Skin epidermis (tissue), 12 donors: Measurements from ENCODE around the gene ACTR10.
A peak's percentile ranks its signal among the peaks of the same experiment; 100 is the strongest.

Experiments used
- H3K27ac ChIP-seq, 21 experiments: fragments of 200-600 bp; sonication (generic) in 11 of 21; one replicate each; pipeline ENCODE4 v1.5.0; 2020; ENCODE audit warnings: mild to moderate bottlenecking in 3 of 21, inconsistent platforms in 2 of 21, moderate library complexity in 2 of 21
- H3K4me3 ChIP-seq, 7 experiments: fragments of 200-600 bp; sonication (generic) in 2 of 7; one replicate each; pipeline ENCODE4 v1.5.0; 2020; ENCODE audit warnings: inconsistent platforms in 2 of 7, mild to moderate bottlenecking in 2 of 7, moderate library complexity in 1 of 7

ACTR10 gene

DNA sequence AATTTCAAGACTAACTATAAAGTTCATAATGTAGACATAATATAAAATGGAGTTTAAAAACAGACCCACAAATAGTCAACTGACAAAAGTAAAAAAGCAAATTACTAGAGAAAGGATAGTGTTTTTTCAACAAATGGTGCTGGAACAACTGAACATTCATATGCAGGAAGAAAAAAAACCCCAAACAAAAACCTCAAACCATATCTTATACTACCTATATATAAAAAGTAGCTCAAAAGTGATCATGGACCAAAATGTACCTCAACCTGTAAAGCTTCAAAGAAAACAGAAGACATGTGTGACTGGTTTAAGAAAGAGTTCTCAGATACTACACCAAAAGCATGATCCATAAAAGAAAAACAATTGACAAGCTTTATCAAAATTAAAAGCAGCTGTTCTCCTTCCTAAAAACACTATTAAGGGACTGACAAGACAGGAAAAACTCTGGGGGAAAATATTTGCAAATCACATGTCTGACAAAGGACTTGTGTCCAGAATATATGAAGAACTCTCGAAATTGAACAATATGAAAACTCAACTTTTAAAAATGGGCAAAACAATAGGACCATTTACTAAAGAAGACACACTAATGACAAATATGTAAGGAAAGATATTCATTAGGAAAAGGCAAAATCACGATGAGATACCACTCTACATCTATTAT, 75.7 kb downstream of the ACTR10 start:
- Histone ChIP-seq H3K27ac (peak overlapping the region in 6 of 21 experiments; percentile 1 to 50 (median 26)), H3K4me3 (no peak overlapping the region)

DNA sequence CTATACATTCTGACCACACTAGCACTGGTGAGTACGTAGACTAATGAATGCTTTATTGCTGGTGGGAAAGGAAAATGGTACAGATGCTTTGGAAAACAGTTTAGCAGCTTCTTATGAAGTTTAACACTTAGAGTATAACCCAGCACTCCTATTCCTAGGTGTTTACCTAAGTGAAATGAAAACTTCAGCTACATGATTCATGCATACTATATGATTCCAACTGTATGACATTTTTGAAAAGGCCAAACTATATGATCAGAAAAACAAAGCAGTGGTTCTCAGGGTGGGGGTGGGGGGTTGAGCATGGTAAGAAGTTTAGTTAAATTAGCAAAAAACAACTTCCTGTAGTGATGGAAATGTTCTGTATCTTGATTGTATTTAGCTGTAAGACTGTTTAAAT, 76.3 kb downstream of the ACTR10 start:
- no peak overlapping the region for H3K4me3 ChIP-seq
- H3K27ac ChIP-seq: peak overlapping the region in 3 of 21 experiments; percentile 1 to 25 (median 6)

GRCh38 chr14:58278177-58278576, 78.2 kb downstream of the ACTR10 start:
- Histone ChIP-seq H3K27ac (peak overlapping the region in 1 of 21 experiments; percentile 27), H3K4me3 (no peak overlapping the region)

DNA sequence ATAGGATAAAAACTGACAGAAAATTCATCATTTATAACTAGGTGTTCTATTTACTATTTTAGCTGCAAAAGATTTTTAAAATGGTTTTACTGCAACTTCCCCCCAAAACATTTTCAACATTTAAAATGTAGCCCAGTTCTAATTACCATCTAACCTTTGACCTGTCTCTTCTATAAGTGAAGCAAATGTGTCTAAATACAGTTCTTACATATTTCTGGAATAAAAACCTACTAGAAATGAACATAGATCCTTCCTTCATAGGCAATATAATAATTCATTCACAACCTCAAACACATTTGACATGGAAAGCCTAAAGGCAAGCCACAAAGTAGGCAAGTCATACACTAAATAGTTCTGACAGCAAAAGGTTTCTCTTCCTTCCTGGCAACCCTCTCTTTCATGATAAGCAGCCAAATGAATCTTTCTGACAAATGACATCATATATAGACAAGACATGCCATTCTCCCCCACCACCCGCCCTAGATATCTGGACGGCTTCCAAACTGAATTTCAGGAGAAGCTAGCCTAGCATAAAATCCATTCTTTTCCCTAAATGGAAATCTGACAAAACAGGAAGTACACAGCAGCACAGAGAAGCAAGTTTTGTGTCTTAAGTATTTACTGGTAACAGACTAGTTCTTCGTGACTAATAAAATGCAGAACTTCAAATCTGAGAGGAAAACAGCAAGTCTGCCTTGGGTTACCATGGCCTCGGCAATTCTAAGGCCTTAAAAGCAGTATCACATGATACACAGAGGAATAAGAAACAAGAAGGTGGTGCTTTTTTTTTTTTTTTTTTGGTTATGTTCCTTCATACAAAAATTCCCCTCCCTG, 81.2 kb downstream of the ACTR10 start:
- Histone ChIP-seq H3K27ac (peak overlapping the region in 20 of 21 experiments; percentile 17 to 86 (median 66)), H3K4me3 (no peak overlapping the region)

DNA sequence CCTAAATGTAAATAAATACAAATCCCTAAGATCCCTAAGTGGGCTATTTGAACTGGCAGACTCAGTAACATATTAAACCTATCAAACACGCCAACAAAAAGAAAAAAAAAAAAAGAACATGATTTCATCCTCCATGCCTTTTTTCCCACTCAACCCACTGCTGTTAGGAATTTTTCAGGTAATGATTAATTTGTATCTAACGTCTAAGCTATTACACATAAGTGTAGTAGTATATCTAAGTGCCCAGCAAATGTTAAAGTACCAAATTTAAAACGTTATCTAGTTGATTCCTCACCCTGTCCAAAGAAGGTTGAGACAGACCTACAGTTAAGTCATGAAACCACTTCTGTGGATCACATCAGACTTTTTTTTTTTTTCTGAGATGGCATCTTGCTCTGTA, 82.0 kb downstream of the ACTR10 start:
- Histone ChIP-seq H3K27ac (peak overlapping the region in 19 of 21 experiments; percentile 37 to 86 (median 66)), H3K4me3 (no peak overlapping the region)

- Histone ChIP-seq H3K27ac (peak overlapping the region in 7 of 21 experiments; percentile 65 to 86 (median 75)), H3K4me3 (no peak overlapping the region)
These were observed 83.1 kb downstream of the ACTR10 start for GRCh38 chr14:58282925-58283593.

GRCh38 chr14:58283730-58284129, 83.8 kb downstream of the ACTR10 start:
- Histone ChIP-seq H3K4me3 (no peak overlapping the region), H3K27ac (no peak overlapping the region)

DNA sequence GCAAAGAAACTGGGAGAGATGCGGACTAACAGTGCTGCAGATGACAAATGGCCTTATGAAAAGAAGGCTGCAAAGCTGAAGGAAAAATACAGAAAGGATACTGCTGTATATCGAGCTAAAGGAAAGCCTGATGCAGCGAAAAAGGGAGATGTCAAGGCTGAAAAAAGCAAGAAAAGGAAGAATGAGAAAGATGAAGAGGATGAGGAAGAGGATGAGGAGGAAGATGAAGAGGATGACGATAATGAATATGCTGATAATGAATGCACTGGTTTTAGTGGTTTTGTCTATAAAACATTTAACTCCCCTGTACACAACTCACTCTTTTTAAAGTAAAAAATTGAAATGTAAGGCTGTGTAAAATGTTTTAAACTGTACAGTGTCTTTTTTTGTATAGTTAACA, 85.2 kb downstream of the ACTR10 start:
- no peak overlapping the region for H3K27ac ChIP-seq
- no peak overlapping the region for H3K4me3 ChIP-seq
